ENCODE measurements around the gene ENC1.

Gene ENC1

DNA sequence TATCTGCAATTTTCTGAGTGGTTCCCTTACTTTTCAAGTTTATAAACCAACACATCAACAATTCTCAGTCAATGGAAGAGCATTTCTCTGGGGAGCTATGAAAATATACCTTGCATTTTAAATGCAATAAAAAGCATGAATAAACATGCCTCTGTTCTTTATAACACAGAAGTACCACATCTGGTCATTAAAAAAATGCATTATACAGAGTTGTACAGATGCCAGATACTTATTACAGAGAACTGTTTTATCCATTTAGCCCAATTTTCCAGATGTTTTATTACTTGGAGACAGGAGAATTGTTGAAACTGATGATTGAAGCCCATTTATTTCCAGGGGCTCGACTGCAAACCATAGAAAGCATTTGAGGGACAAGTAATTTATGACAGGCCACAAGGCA, 25.3 kb upstream of the ENC1 start:
- Histone ChIP-seq H3K27ac (replicated peaks) (no peak overlapping the region), H3K27me3 (ENCODE audit: insufficient read depth, poor library complexity, severe bottlenecking) (no peaks in the 10 kb centered on the region), H3K4me3 (replicated peaks; ENCODE audit: insufficient read depth, low read length) (no peak overlapping the region)
- no peak for TF ChIP-seq SPI1 (IDR thresholded peaks at IDR 0.05; ENCODE audit: borderline replicate concordance, low read depth)
- TF ChIP-seq GABPA (IDR thresholded peaks at IDR 0.05; ENCODE audit: low read depth), result no peak
- TF ChIP-seq, protein P1, sequence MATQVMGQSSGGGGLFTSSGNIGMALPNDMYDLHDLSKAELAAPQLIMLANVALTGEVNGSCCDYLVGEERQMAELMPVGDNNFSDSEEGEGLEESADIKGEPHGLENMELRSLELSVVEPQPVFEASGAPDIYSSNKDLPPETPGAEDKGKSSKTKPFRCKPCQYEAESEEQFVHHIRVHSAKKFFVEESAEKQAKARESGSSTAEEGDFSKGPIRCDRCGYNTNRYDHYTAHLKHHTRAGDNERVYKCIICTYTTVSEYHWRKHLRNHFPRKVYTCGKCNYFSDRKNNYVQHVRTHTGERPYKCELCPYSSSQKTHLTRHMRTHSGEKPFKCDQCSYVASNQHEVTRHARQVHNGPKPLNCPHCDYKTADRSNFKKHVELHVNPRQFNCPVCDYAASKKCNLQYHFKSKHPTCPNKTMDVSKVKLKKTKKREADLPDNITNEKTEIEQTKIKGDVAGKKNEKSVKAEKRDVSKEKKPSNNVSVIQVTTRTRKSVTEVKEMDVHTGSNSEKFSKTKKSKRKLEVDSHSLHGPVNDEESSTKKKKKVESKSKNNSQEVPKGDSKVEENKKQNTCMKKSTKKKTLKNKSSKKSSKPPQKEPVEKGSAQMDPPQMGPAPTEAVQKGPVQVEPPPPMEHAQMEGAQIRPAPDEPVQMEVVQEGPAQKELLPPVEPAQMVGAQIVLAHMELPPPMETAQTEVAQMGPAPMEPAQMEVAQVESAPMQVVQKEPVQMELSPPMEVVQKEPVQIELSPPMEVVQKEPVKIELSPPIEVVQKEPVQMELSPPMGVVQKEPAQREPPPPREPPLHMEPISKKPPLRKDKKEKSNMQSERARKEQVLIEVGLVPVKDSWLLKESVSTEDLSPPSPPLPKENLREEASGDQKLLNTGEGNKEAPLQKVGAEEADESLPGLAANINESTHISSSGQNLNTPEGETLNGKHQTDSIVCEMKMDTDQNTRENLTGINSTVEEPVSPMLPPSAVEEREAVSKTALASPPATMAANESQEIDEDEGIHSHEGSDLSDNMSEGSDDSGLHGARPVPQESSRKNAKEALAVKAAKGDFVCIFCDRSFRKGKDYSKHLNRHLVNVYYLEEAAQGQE (IDR thresholded peaks at IDR 0.05; ENCODE audit: insufficient replicate concordance, low read depth), result no peak
- TF ChIP-seq, protein P2, sequence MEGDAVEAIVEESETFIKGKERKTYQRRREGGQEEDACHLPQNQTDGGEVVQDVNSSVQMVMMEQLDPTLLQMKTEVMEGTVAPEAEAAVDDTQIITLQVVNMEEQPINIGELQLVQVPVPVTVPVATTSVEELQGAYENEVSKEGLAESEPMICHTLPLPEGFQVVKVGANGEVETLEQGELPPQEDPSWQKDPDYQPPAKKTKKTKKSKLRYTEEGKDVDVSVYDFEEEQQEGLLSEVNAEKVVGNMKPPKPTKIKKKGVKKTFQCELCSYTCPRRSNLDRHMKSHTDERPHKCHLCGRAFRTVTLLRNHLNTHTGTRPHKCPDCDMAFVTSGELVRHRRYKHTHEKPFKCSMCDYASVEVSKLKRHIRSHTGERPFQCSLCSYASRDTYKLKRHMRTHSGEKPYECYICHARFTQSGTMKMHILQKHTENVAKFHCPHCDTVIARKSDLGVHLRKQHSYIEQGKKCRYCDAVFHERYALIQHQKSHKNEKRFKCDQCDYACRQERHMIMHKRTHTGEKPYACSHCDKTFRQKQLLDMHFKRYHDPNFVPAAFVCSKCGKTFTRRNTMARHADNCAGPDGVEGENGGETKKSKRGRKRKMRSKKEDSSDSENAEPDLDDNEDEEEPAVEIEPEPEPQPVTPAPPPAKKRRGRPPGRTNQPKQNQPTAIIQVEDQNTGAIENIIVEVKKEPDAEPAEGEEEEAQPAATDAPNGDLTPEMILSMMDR (IDR thresholded peaks at IDR 0.05; ENCODE audit: insufficient read depth, low read length), result no peak
- no peak for TF ChIP-seq POLR2AphosphoS5 (IDR thresholded peaks at IDR 0.05; ENCODE audit: low read depth)
- DNase-seq (ENCODE audit: low read depth in 1 of 2, low spot score in 1 of 2), result no peak

DNA sequence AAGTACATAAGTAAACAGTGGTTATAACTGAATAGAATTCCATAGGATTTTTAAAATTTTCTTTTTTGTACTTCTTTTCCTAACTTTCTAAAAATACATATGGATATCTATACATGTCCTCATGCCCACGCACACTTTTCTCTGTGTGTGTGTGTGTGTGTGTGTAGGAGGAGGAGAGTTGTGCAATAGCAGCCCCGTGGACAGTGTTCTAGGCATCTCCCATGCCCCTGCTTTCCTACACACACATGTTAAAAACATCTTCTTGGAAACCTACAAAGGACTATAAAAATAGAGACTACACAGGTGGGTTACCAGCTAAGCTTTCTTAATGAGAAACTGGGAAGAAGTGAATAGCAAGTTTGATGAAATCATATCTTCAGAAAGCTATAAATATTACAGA, 24.7 kb upstream of the ENC1 start:
- Histone ChIP-seq H3K4me3 (replicated peaks; ENCODE audit: insufficient read depth, low read length) (no peak overlapping the region), H3K27ac (replicated peaks) (no peak overlapping the region), H3K27me3 (ENCODE audit: insufficient read depth, poor library complexity, severe bottlenecking) (no peaks in the 10 kb centered on the region)
- DNase-seq (ENCODE audit: low read depth in 1 of 2, low spot score in 1 of 2), result no peak
- TF ChIP-seq, protein P2 (IDR thresholded peaks at IDR 0.05; ENCODE audit: insufficient read depth, low read length), result no peak
- TF ChIP-seq, protein P1 (IDR thresholded peaks at IDR 0.05; ENCODE audit: insufficient replicate concordance, low read depth), result no peak
- TF ChIP-seq POLR2AphosphoS5 (IDR thresholded peaks at IDR 0.05; ENCODE audit: low read depth) (no peak), GABPA (IDR thresholded peaks at IDR 0.05; ENCODE audit: low read depth) (no peak), SPI1 (IDR thresholded peaks at IDR 0.05; ENCODE audit: borderline replicate concordance, low read depth) (no peak)

DNA sequence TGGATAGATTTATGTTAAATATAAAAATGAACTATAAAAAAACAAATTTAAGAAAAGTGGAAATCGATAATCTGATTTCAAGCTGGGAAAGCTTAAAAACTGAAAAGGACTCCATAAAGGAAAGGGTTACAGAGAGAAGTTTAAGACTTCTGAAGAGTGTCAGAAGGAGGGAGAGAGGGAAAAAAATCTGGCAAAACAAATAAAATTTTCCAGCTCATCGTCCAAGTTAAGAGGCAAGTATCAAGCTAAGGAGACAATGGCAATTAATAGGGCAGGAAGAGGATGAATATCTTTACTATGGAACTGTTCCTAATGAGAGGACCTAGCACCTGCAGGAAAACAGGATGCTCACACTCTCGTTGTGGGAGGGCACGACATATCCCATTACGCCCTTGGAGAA, 24.0 kb upstream of the ENC1 start:
- Histone ChIP-seq H3K4me3 (replicated peaks; ENCODE audit: insufficient read depth, low read length) (no peak overlapping the region), H3K27ac (replicated peaks) (no peak overlapping the region), H3K27me3 (ENCODE audit: insufficient read depth, poor library complexity, severe bottlenecking) (no peaks in the 10 kb centered on the region)
- DNase-seq (ENCODE audit: low read depth in 1 of 2, low spot score in 1 of 2), result no peak
- TF ChIP-seq SPI1 (IDR thresholded peaks at IDR 0.05; ENCODE audit: borderline replicate concordance, low read depth) (no peak), GABPA (IDR thresholded peaks at IDR 0.05; ENCODE audit: low read depth) (no peak), POLR2AphosphoS5 (IDR thresholded peaks at IDR 0.05; ENCODE audit: low read depth) (no peak)
- TF ChIP-seq, protein P2 (IDR thresholded peaks at IDR 0.05; ENCODE audit: insufficient read depth, low read length), result no peak
- TF ChIP-seq, protein P1 (IDR thresholded peaks at IDR 0.05; ENCODE audit: insufficient replicate concordance, low read depth), result no peak
